Thymus (tissue), 14 donors: ENCODE data around the gene FBXO2. TPM values are rescaled to one million over a fixed set of nuclear protein-coding genes. Genes with fewer than 3 reads are reported as not detected.

Source experiments
- DNase-seq, 9 donors: peaks; one replicate each; pipeline ENCODE4 v3.0.0-alpha.2; 2013; ENCODE audit warnings: low spot score in 9 of 9, low read depth in 6 of 9, missing footprints in 1 of 9
- H3K27ac ChIP-seq, 2 donors: one replicate each; pipeline ENCODE4 v1.5.1; 2013; ENCODE audit warnings: control low read depth in 1 of 2, low read depth in 1 of 2, low read length in 1 of 2, mild to moderate bottlenecking in 1 of 2, moderate library complexity in 1 of 2
- H3K27me3 ChIP-seq, 2 donors: one replicate each; pipeline ENCODE4 v1.5.1; 2013; ENCODE audit warnings: low read length in 1 of 2; ENCODE audit not compliant: control insufficient read depth in 2 of 2, insufficient read depth in 1 of 2
- H3K36me3 ChIP-seq, 2 donors: one replicate each; pipeline ENCODE4 v1.5.1; 2013; ENCODE audit warnings: low read length in 1 of 2, mild to moderate bottlenecking in 1 of 2, moderate library complexity in 1 of 2; ENCODE audit not compliant: control insufficient read depth in 2 of 2, insufficient read depth in 2 of 2
- H3K4me1 ChIP-seq, 2 donors: one replicate each; pipeline ENCODE4 v1.5.1; 2013; ENCODE audit warnings: low read length in 2 of 2; ENCODE audit not compliant: control insufficient read depth in 2 of 2, insufficient read depth in 2 of 2
- H3K4me3 ChIP-seq, 2 donors: one replicate each; pipeline ENCODE4 v1.5.1; 2013; ENCODE audit warnings: low read length in 2 of 2, control low read depth in 1 of 2, mild to moderate bottlenecking in 1 of 2
- H3K9me3 ChIP-seq, 2 donors: one replicate each; pipeline ENCODE4 v1.5.1; 2013; ENCODE audit warnings: low read length in 1 of 2, mild to moderate bottlenecking in 1 of 2; ENCODE audit not compliant: control insufficient read depth in 2 of 2, insufficient read depth in 1 of 2
- WGBS: extraction: QIAGEN DNeasy Blood & Tissue Kit; methylation state at CpG from one replicate; pipeline ENCODE4 v1.1.7; 2013; 5-methylcytosine and 5-hydroxymethylcytosine counted together
- long read RNA-seq, 10 donors: transcript quantifications; one replicate each; lab custom pipeline, GENCODE V29; 2026
- polyA plus RNA-seq: library from polyadenylated mRNA; stranded (reverse); fragments of 200-250 nt; gene quantifications from one replicate; pipeline ENCODE4 v1.2.3, GENCODE V29; 2013
- total RNA-seq: library from RNA; stranded (reverse); fragments of 120-200 nt; gene quantifications from one replicate; pipeline ENCODE4 v1.2.4, GENCODE V29; 2013
- donor health status: healthy.

Gene FBXO2
- 9.0 TPM for total RNA-seq
- 46.2 TPM for polyA plus RNA-seq
- long read RNA-seq, donor 1, result 0 reads
- long read RNA-seq, donor 2, transcript FBXO2-201 (6 exons, 1,560 nt), result major isoform, 10 of 20 reads
- long read RNA-seq, donor 2, partial matches to known transcripts, result 10 of 20 reads
- long read RNA-seq, donor 2, other reads (novel, unspliced or antisense), result 0 of 20 reads
- long read RNA-seq, donor 3, partial matches to known transcripts, result 21 of 25 reads
- long read RNA-seq, donor 3, other reads (novel, unspliced or antisense), result 0 of 25 reads
- long read RNA-seq, donor 4, partial matches to known transcripts, result 18 of 26 reads
- long read RNA-seq, donor 4, other reads (novel, unspliced or antisense), result 6 of 26 reads
- long read RNA-seq, donor 5, partial matches to known transcripts, result 0 of 14 reads
- long read RNA-seq, donor 5, other reads (novel, unspliced or antisense), result 11 of 14 reads
- long read RNA-seq, donor 6, partial matches to known transcripts, result 15 of 27 reads
- long read RNA-seq, donor 6, other reads (novel, unspliced or antisense), result 9 of 27 reads
- long read RNA-seq, donor 7, partial matches to known transcripts, result 12 of 14 reads
- long read RNA-seq, donor 7, other reads (novel, unspliced or antisense), result 0 of 14 reads
- long read RNA-seq, donor 8, partial matches to known transcripts, result 0 of 3 reads
- long read RNA-seq, donor 8, other reads (novel, unspliced or antisense), result 0 of 3 reads
- long read RNA-seq, donor 9, partial matches to known transcripts, result 0 of 2 reads
- long read RNA-seq, donor 9, other reads (novel, unspliced or antisense), result 0 of 2 reads
- long read RNA-seq, donor 10, partial matches to known transcripts, result 0 of 2 reads
- long read RNA-seq, donor 10, other reads (novel, unspliced or antisense), result 0 of 2 reads

DNA sequence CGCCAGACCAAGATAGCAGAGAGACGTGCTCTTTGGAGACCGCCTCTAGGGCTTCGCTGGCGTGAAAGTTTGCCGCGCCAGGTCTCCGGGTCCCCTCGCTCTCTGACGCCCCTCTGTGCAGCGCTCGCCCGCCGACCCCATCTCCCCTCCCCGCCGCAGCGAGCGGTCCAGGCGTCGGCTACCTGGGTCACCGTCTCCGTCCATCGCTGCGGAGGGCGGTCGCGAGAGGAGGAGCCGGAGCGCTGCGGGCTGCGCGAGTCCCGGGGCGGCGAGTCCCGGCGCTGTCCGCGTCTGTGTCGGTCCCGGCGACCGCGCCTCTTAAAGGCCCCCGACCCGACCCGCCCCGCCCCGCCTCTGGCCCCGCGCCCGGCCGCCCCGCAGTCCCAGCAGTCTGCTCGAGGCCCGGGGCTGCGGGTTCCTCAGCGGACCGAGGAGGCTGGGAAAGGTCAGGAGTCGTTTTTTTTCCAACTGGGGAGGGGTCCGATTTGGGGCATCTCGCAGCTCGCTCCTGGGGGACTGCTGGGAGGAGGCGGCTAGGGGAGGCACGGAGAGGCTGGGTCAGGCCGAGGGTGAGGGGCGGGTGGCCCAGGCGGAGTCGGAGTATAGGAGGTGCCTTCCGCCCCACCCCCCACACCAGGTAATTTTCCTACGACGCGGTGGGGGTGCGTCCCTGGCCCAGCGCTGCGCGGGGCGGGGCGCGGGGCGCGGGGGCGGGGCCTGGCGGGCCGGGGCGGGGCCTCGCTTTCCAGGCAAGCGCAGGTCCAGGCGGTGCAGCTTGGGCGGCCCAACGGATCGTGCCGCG lies at the start of gene FBXO2, which contains the start of gene FBXO44:
TSS of gene FBXO2 (minus strand) at position 293 of the 802 bp plus-strand sequence. CDS start at position 204, 89 bp downstream.
TSS of gene FBXO44 (plus strand) at position 741 of the 802 bp plus-strand sequence. CDS start 959 bp downstream, outside the sequence.
- peaks cover 12 to 13% of the 10 kb centered on the region in 2 donors for H3K4me1 ChIP-seq

DNA sequence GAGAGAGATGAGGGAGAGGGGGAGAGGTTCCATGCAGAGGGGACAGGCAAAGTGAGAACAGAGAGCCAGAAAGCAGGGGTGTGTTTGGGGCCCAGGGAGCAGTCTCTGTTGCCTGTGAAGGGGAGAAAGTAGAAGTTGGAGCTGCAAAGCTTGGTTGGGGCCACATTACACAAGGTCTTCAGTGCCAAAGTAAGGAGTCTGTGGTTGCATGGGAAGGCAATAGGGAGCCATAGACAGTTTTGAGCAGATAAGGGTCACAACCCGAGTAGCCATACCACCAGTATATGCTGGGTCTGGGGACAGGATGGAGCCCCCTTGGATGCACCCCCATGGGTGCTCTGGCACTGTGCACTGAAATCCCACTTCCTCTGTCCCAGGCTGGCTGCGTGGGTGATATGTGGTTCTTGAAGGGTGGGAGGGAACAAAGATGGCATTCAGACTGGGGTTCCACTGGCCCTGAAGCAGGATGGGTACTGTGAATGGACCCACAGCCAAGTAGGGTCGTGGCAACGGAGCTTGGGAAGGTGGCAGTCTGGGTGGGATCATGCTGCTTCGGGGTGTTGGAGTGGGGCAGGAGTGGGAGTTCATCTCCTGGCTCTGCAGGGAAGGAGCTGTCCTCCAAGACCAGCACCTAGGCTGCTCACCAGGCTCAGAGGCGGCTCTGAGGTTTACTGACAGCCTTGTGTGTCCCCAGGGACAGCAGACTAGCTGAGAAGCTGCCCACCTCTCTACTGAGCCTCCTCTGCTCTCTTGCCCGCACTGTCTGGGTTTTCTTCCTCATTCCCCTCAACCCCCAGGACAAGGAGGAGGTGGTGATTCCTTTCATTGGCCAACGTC lies 49.3 kb upstream of the FBXO2 start:
- H3K4me3 ChIP-seq, result no peak overlapping the region
- WGBS, result 74% methylated on average over 8 of the region's 8 CpGs
- H3K27ac ChIP-seq, result no peak overlapping the region
- H3K4me1 ChIP-seq, result no peaks in the 10 kb centered on the region
- peaks cover 5 to 76% of the 10 kb centered on the region in 2 donors for H3K27me3 ChIP-seq
- no peaks in the 10 kb centered on the region for H3K36me3 ChIP-seq
- no peaks in the 10 kb centered on the region for H3K9me3 ChIP-seq
- no peak for DNase-seq

More for the DNA sequence above, at the start of gene FBXO2, which contains the start of gene FBXO44:
- Histone ChIP-seq H3K9me3 (no peaks in the 10 kb centered on the region), H3K4me3 (peak within 1 kb of the TSS; percentile 15 to 68), H3K27ac (peak within 1 kb of the TSS in 1 of 2 donors; percentile 69), H3K27me3 (peaks cover 41 to 67% of the 10 kb centered on the region in 2 donors), H3K36me3 (peaks cover 0 to 7% of the 10 kb centered on the region in 2 donors)
- WGBS, result 10% methylated on average over 94 of the region's 94 CpGs
- DNase-seq, result peak in 2 of 9 donors; percentile 35 to 41

DNA sequence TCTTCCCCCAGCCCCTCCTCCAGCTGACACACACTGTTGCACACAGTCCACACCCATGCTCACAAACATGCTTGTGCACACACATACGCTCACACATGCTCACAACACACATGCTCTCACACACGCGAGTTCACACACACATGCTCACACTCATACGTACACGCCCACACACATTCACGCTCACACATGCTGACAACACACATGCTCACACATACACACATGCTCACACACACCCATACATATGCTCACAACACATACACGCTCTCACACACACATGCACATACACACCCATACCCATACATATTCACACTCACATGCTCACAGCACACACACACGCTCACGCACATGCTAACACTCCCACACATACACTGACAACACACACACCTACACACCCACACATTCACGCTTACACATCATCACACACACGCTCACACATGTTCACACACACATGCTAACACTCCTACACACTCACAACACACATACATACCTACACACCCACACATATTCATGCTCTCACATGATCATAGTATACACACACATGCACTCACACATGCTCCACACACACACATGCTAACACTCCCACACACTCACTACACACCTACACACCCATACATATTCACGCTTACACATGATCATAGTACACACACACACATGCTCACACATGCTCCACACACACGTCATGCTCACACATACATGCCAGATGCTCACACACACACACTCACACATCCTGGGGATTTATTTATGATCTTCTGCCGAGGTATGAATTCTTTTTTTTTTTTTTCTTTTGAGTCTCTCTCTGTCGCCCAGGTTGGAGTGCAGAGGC lies 48.0 kb upstream of the FBXO2 start:
- no peak overlapping the region for H3K4me3 ChIP-seq
- peaks cover 5 to 78% of the 10 kb centered on the region in 2 donors for H3K27me3 ChIP-seq
- 90% methylated on average over 15 of the region's 15 CpGs for WGBS

DNA sequence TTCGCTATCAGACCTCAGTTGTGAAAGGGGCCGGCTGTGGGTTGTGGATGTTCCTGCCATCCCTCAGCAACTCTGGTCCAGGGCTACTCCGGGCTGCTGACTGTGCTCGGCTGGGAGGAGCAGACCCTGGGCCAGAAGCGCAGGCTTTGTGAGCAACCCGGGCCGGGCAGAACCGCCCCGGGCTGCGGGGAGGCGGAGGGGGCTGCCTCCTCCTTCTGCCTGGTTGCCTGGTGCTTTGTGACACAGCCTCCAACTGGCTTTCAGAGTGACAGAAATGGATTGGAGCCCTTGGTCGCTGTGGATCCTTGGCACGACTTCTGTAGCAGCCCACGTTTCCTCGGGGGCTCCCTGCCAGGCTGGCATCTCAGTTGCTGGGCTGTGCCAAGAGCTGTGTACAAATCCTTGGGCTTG lies 47.3 kb upstream of the FBXO2 start:
- H3K9me3 ChIP-seq, result no peaks in the 10 kb centered on the region
- H3K4me3 ChIP-seq, result no peak overlapping the region
- H3K36me3 ChIP-seq, result no peaks in the 10 kb centered on the region
- H3K4me1 ChIP-seq, result no peaks in the 10 kb centered on the region
- H3K27ac ChIP-seq, result no peak overlapping the region
- H3K27me3 ChIP-seq, result peaks cover 5 to 81% of the 10 kb centered on the region in 2 donors
- DNase-seq, result no peak
- 67% methylated on average over 15 of the region's 15 CpGs for WGBS

More for the DNA sequence above, 48.0 kb upstream of the FBXO2 start:
- H3K27ac ChIP-seq, result no peak overlapping the region
- H3K36me3 ChIP-seq, result no peaks in the 10 kb centered on the region
- DNase-seq, result no peak
- H3K9me3 ChIP-seq, result no peaks in the 10 kb centered on the region
- no peaks in the 10 kb centered on the region for H3K4me1 ChIP-seq

- Histone ChIP-seq H3K4me1 (no peaks in the 10 kb centered on the region), H3K27ac (no peak overlapping the region), H3K36me3 (no peaks in the 10 kb centered on the region), H3K9me3 (no peaks in the 10 kb centered on the region), H3K4me3 (no peak overlapping the region), H3K27me3 (peaks cover 5 to 79% of the 10 kb centered on the region in 2 donors)
- 55% methylated on average over 34 of the region's 34 CpGs for WGBS
- no peak for DNase-seq
Measured at GRCh38 chr1:11700601-11701467, 46.6 kb upstream of the FBXO2 start.

DNA sequence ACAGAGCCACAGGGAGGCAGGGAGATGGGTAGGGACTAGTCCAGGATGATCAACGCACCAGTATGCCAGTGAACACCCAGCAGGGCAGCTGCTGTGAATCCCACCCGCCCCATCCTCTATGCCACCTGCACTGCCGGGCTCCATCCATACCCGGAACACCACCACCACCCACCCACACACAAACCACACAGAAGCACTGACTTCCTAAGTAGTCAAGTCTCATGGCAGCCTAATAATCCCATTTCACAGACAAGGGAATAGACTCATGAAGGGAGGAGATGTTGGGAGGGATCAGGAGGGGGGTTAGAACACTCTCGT lies 43.6 kb upstream of the FBXO2 start:
- H3K27me3 ChIP-seq, result peaks cover 5 to 76% of the 10 kb centered on the region in 2 donors
- no peaks in the 10 kb centered on the region for H3K4me1 ChIP-seq
- H3K9me3 ChIP-seq, result no peaks in the 10 kb centered on the region
- H3K4me3 ChIP-seq, result no peak overlapping the region
- DNase-seq, result no peak
- 68% methylated on average over 5 of the region's 5 CpGs for WGBS
- no peak overlapping the region for H3K27ac ChIP-seq
- H3K36me3 ChIP-seq, result no peaks in the 10 kb centered on the region

GRCh38 chr1:11697188-11697892 lies 43.1 kb upstream of the FBXO2 start:
- WGBS, result 78% methylated on average over 8 of the region's 8 CpGs

More at GRCh38 chr1:11697188-11697892, 43.1 kb upstream of the FBXO2 start:
- DNase-seq, result no peak
- Histone ChIP-seq H3K36me3 (no peaks in the 10 kb centered on the region), H3K9me3 (no peaks in the 10 kb centered on the region), H3K27ac (no peak overlapping the region), H3K4me3 (no peak overlapping the region), H3K27me3 (peaks cover 10 to 76% of the 10 kb centered on the region in 2 donors), H3K4me1 (peaks cover 0 to 2% of the 10 kb centered on the region in 2 donors)
